Nephron progenitor cell (in vitro differentiated cells): Measurements from ENCODE around the gene TRIM32.

Source experiments
- DNase-seq: peaks from one replicate; pipeline ENCODE4 v3.0.0; 2021
- H3K27ac Mint-ChIP-seq: 2 replicates; pipeline ENCODE4 v1.8.0; 2021; ENCODE audit warnings: mild to moderate bottlenecking, moderate library complexity, mixed read lengths
- H3K27me3 Mint-ChIP-seq: 2 replicates; pipeline ENCODE4 v1.8.0; 2021; ENCODE audit warnings: mild to moderate bottlenecking, low read depth, mixed read lengths; ENCODE audit not compliant: poor library complexity
- H3K36me3 Mint-ChIP-seq: 2 replicates; pipeline ENCODE4 v1.8.0; 2021; ENCODE audit warnings: low read depth, mixed read lengths
- H3K4me1 Mint-ChIP-seq: 2 replicates; pipeline ENCODE4 v1.8.0; 2021; ENCODE audit warnings: mixed read lengths
- H3K4me3 Mint-ChIP-seq: 2 replicates; pipeline ENCODE4 v1.8.0; 2021; ENCODE audit warnings: mild to moderate bottlenecking, moderate library complexity, mixed read lengths
- H3K9me3 Mint-ChIP-seq: 2 replicates; pipeline ENCODE4 v1.8.0; 2021; ENCODE audit warnings: mild to moderate bottlenecking, moderate library complexity, mixed read lengths
- TF ChIP-seq, protein P1 (sequence below): fragments of 200-600 bp; sonication (generic); IDR thresholded peaks from 2 replicates; pipeline ENCODE4 v1.5.0; 2021; ENCODE audit warnings: antibody characterized with exemption

TRIM32 gene

DNA sequence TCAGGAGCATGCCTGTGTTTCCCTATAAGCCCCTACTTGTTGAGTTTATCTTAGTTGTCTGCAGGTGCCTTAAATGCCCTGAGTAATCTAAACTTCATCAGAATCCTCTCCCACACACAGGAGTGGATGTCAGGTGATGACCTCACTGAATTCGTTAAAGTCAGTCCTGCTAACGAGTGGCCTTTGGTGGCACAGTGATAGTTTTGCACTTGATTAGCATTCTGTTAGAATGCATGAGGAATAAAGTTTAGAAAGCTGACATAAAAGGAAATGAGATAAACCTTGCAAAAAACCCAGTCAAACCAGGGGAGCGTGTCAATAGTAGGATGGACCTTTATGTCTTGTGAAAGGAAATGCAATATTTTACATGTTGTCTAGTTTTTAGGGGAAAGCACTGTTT, 4.5 kb downstream of the TRIM32 start:
- DNase-seq, result no peak
- TF ChIP-seq, protein P1, sequence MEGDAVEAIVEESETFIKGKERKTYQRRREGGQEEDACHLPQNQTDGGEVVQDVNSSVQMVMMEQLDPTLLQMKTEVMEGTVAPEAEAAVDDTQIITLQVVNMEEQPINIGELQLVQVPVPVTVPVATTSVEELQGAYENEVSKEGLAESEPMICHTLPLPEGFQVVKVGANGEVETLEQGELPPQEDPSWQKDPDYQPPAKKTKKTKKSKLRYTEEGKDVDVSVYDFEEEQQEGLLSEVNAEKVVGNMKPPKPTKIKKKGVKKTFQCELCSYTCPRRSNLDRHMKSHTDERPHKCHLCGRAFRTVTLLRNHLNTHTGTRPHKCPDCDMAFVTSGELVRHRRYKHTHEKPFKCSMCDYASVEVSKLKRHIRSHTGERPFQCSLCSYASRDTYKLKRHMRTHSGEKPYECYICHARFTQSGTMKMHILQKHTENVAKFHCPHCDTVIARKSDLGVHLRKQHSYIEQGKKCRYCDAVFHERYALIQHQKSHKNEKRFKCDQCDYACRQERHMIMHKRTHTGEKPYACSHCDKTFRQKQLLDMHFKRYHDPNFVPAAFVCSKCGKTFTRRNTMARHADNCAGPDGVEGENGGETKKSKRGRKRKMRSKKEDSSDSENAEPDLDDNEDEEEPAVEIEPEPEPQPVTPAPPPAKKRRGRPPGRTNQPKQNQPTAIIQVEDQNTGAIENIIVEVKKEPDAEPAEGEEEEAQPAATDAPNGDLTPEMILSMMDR, result no peak
- Mint-ChIP-seq H3K27me3 (peaks cover 6% of the 10 kb centered on the region), H3K36me3 (peaks cover 11% of the 10 kb centered on the region), H3K4me1 (peaks cover 26% of the 10 kb centered on the region), H3K9me3 (no peaks in the 10 kb centered on the region), H3K4me3 (no peak overlapping the region), H3K27ac (no peak overlapping the region)

DNA sequence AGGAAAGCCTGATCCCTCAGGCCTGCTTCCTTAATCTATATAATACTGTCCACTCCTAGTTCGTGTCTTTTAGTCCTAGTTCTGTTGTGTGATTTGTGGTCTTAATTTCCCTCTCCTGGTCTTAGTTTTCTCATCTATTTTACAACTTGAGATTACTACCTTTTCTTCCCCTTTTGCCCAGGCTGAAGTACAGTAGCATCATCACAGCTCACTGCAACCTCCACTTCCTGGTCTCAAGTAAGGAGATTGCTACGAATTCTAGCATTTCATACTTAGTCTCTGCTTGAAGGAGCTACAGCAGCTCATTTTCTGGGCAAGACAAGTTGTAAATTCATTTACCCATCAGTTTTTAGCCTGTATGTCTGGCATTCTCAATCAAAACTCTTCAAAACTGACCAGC, 5.5 kb downstream of the TRIM32 start:
- H3K27me3 Mint-ChIP-seq, result peaks cover 4% of the 10 kb centered on the region
- TF ChIP-seq, protein P1, result no peak

DNA sequence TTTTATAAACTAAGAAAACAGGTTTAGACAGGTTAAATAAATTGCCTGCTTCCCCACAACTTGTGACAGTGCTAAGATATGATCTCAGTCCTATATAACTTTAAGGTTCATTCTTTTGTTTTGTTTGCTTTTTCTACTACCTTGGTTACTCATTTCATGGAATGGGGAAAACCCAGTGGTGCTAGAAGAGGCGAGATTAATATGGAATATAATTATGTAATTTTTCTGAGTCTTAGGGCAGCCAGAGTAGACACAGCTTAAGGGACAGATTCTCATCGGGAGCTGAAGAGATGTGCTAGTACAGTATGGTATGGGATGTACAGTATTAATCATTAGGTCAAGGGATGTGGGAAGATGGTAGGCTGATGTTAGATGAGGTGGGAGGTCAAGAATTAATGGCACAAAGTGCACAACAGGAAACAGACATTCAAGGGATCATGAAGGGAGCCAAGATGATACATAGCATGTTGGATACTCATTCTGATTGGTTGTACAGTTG, 6.2 kb downstream of the TRIM32 start:
- H3K9me3 Mint-ChIP-seq, result no peaks in the 10 kb centered on the region
- peaks cover 12% of the 10 kb centered on the region for H3K4me1 Mint-ChIP-seq
- H3K27ac Mint-ChIP-seq, result no peak overlapping the region
- TF ChIP-seq, protein P1, result no peak
- H3K36me3 Mint-ChIP-seq, result peaks cover 25% of the 10 kb centered on the region
- no peaks in the 10 kb centered on the region for H3K27me3 Mint-ChIP-seq
- H3K4me3 Mint-ChIP-seq, result no peak overlapping the region
- no peak for DNase-seq

More for the DNA sequence above, 5.5 kb downstream of the TRIM32 start:
- Mint-ChIP-seq H3K4me3 (no peak overlapping the region), H3K27ac (no peak overlapping the region), H3K9me3 (no peaks in the 10 kb centered on the region), H3K4me1 (peaks cover 19% of the 10 kb centered on the region), H3K36me3 (peaks cover 19% of the 10 kb centered on the region)
- no peak for DNase-seq

DNA sequence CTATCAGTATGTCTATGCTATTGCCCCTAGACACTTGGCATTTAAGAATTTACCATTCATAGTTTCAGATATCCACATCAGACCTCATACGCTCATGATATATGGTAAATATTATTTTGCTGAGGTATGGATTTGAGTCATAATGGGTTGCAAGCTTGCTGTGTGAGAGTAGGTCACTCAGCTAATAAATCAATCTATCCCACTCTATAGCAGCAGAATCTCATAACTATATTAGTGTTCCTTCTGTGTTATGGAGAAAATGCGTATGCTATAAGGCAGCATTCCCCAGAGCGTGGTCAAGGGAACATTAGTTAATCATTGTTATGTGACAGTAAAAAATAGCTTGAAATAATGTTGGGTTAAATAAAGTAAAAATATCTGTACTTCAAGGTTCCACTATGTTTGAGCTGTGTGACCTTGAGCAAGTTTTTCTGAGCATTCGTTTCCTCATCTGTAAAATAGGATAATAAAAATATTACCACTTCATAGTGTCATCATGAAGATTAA, 7.7 kb downstream of the TRIM32 start:
- DNase-seq, result no peak
- H3K36me3 Mint-ChIP-seq, result peaks cover 41% of the 10 kb centered on the region
- H3K4me3 Mint-ChIP-seq, result no peak overlapping the region
- no peaks in the 10 kb centered on the region for H3K4me1 Mint-ChIP-seq
- no peak overlapping the region for H3K27ac Mint-ChIP-seq
- no peaks in the 10 kb centered on the region for H3K9me3 Mint-ChIP-seq
- H3K27me3 Mint-ChIP-seq, result no peaks in the 10 kb centered on the region
- TF ChIP-seq, protein P1, result no peak

DNA sequence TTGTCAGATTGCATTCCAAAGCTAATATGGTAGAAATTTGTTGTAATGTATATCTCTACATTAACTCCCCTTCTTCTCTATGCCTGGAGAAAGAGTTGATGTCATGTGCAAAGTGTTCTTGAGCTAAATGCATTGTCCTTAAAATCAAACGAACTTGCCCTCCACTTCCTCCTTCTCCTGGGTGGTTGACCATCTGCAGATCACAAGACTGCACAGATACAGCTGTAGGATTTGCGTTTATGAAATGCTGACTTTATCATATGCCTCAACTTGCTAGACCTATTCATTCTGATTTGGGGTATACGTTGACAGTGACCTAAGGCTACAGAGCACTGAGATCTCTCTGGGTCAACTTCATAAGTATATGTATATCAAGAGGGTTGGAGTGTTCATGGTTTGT, 8.3 kb downstream of the TRIM32 start:
- Mint-ChIP-seq H3K4me1 (no peaks in the 10 kb centered on the region), H3K4me3 (no peak overlapping the region), H3K36me3 (peaks cover 47% of the 10 kb centered on the region), H3K27me3 (no peaks in the 10 kb centered on the region), H3K9me3 (no peaks in the 10 kb centered on the region), H3K27ac (no peak overlapping the region)
- DNase-seq, result no peak
- TF ChIP-seq, protein P1, result no peak

DNA sequence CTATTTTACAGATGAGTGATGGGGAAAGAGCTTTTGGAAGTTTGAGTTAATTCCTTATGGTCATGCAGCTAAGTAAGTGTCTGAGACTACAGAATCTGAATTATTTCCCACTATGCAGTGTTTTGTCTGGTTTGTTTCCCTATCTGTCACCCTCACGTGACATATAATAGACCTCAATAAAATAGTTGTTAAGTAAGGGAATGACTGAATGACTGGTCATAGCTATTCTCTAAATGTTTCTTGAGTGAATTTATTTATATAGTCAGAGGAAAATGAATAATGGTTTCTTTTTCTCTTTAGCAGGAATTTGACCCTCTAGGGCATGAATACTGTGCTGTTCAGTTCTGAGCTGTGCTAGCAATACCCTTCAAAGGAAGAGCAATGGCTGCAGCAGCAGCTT, 10.3 kb downstream of the TRIM32 start:
- Mint-ChIP-seq H3K4me1 (no peaks in the 10 kb centered on the region), H3K27me3 (no peaks in the 10 kb centered on the region), H3K9me3 (no peaks in the 10 kb centered on the region), H3K4me3 (no peak overlapping the region), H3K36me3 (peaks cover 66% of the 10 kb centered on the region), H3K27ac (no peak overlapping the region)
- TF ChIP-seq, protein P1, result no peak
- no peak for DNase-seq
